IMR-90 (cell line): ENCODE measurements around the gene UNC13A. TPM values are rescaled to one million over a fixed set of nuclear protein-coding genes. Genes with fewer than 3 reads are reported as not detected.
A peak's percentile ranks its signal among the peaks of the same experiment; 100 is the strongest.

Experiments used
- ATAC-seq: fragments of 200-7000 bp; cut with Tn5 transposase; 2 replicates; pipeline ENCODE4 v1.9.1; 2020; ENCODE audit warnings: low read depth, mild to moderate bottlenecking, moderate library complexity
- BruUV-seq: library from RNA; stranded (reverse); fragments of 400-500 nt; replicated peaks from 2 replicates; lab custom pipeline; 2021; lab: Mats Ljungman, UMichigan
- CTCF ChIA-PET: fragments of 300-600 bp; formaldehyde crosslinking; extraction: SDS; loops from one replicate; lab custom pipeline; 2021; ENCODE audit warnings: antibody characterized with exemption; lab: Yijun Ruan, JAX
- POLR2A ChIA-PET: fragments of 300-600 bp; sonication (Branson Sonifier 250); formaldehyde crosslinking; loops from one replicate; lab custom pipeline; 2022; ENCODE audit warnings: antibody characterized with exemption; ENCODE audit not compliant: unreplicated experiment; lab: Charles Lee
- DNase-seq: peaks from one replicate; pipeline ENCODE4 v3.0.0; 2013
- H2AFZ ChIP-seq: replicated peaks from 2 replicates; pipeline ENCODE3; 2013; ENCODE audit warnings: low read length, mild to moderate bottlenecking; ENCODE audit not compliant: poor library complexity
- H2AK5ac ChIP-seq: 2 replicates; pipeline ENCODE4 v1.6.1; 2013; ENCODE audit warnings: low read depth, low read length, inconsistent platforms
- H2AK9ac ChIP-seq: replicated peaks from 2 replicates; pipeline ENCODE3; 2013; ENCODE audit warnings: mild to moderate bottlenecking, low read depth, low read length, moderate library complexity; ENCODE audit not compliant: poor library complexity
- H2BK120ac ChIP-seq: 2 replicates; pipeline ENCODE4 v1.6.1; 2013; ENCODE audit warnings: low read depth, low read length, inconsistent platforms
- H2BK15ac ChIP-seq: 3 replicates; pipeline ENCODE4 v1.6.1; 2013; ENCODE audit warnings: low read depth, low read length, inconsistent platforms
- H2BK20ac ChIP-seq: 2 replicates; pipeline ENCODE4 v1.6.1; 2013; ENCODE audit warnings: low read depth, mild to moderate bottlenecking, inconsistent platforms, low read length, moderate library complexity
- H2BK5ac ChIP-seq: 2 replicates; pipeline ENCODE4 v1.6.1; 2013; ENCODE audit warnings: mild to moderate bottlenecking, low read depth, low read length, inconsistent platforms; ENCODE audit not compliant: poor library complexity, severe bottlenecking
- H3K14ac ChIP-seq: replicated peaks from 2 replicates; pipeline ENCODE4 v1.6.1; 2013; ENCODE audit warnings: low read depth, low read length, inconsistent platforms
- H3K18ac ChIP-seq: 2 replicates; pipeline ENCODE4 v1.6.1; 2013; ENCODE audit warnings: low read depth, low read length, control low read depth
- H3K23ac ChIP-seq: 2 replicates; pipeline ENCODE4 v1.6.1; 2013; ENCODE audit warnings: low read depth, low read length, inconsistent platforms
- H3K27ac ChIP-seq: 2 replicates; pipeline ENCODE4 v1.5.1; 2013; ENCODE audit warnings: mild to moderate bottlenecking, control low read depth, low read length; ENCODE audit not compliant: insufficient read depth
- H3K27me3 ChIP-seq: 2 replicates; pipeline ENCODE4 v1.6.1; 2013; ENCODE audit warnings: low read length; ENCODE audit not compliant: control insufficient read depth, insufficient read depth
- H3K36me3 ChIP-seq: 2 replicates; pipeline ENCODE4 v1.6.1; 2013; ENCODE audit warnings: low read length, mixed read lengths; ENCODE audit not compliant: control insufficient read depth, insufficient read depth
- H3K4ac ChIP-seq: 2 replicates; pipeline ENCODE4 v1.6.1; 2013; ENCODE audit warnings: low read depth, low read length, inconsistent platforms
- H3K4me1 ChIP-seq: 2 replicates; pipeline ENCODE4 v1.6.1; 2013; ENCODE audit warnings: low read length, mixed read lengths; ENCODE audit not compliant: control insufficient read depth, insufficient read depth
- H3K4me2 ChIP-seq: 2 replicates; pipeline ENCODE4 v1.6.1; 2013; ENCODE audit warnings: low read depth, mild to moderate bottlenecking, control low read depth, low read length, moderate library complexity
- H3K4me3 ChIP-seq: 2 replicates; pipeline ENCODE4 v1.5.1; 2013; ENCODE audit warnings: low read depth, mild to moderate bottlenecking, control low read depth, low read length, moderate library complexity; ENCODE audit not compliant: insufficient read depth
- H3K56ac ChIP-seq: 2 replicates; pipeline ENCODE4 v1.6.1; 2013; ENCODE audit warnings: low read length, inconsistent platforms; ENCODE audit not compliant: insufficient read depth; ENCODE audit errors: extremely low read depth
- H3K79me1 ChIP-seq, 2 experiments: 2 replicates each; pipeline ENCODE4 v1.6.1; 2013; ENCODE audit warnings: low read length in 2 of 2, inconsistent platforms in 1 of 2, low read depth in 1 of 2
- H3K9ac ChIP-seq: 2 replicates; pipeline ENCODE4 v1.6.1; 2013; ENCODE audit warnings: low read depth, low read length, control low read depth
- H3K9me1 ChIP-seq: 2 replicates; pipeline ENCODE4 v1.6.1; 2013; ENCODE audit warnings: low read length, inconsistent platforms; ENCODE audit not compliant: insufficient read depth
- H3K9me3 ChIP-seq: 2 replicates; pipeline ENCODE4 v1.6.1; 2013; ENCODE audit warnings: low read length; ENCODE audit not compliant: control insufficient read depth, insufficient read depth
- H4K20me1 ChIP-seq: 2 replicates; pipeline ENCODE4 v1.6.1; 2013; ENCODE audit warnings: low read length, inconsistent platforms; ENCODE audit not compliant: insufficient read depth
- H4K5ac ChIP-seq: 2 replicates; pipeline ENCODE4 v1.6.1; 2013; ENCODE audit warnings: mild to moderate bottlenecking, low read depth, low read length, control low read depth
- H4K8ac ChIP-seq, 2 experiments: 2 replicates each; pipeline ENCODE4 v1.6.1; 2013; ENCODE audit warnings: low read depth in 2 of 2, low read length in 2 of 2, control low read depth in 1 of 2, inconsistent platforms in 1 of 2
- H4K91ac ChIP-seq: 2 replicates; pipeline ENCODE4 v1.6.1; 2013; ENCODE audit warnings: low read depth, low read length, inconsistent platforms; ENCODE audit not compliant: insufficient read depth
- BHLHE40 ChIP-seq: fragments of 150-350 bp; IDR thresholded peaks from 2 replicates; pipeline ENCODE4 v1.6.1; 2016; ENCODE audit warnings: mild to moderate bottlenecking, low read depth, low read length
- CEBPB ChIP-seq: IDR thresholded peaks from 2 replicates; pipeline ENCODE4 v1.6.1; 2012; ENCODE audit warnings: low read depth, low read length, improper control_type of control experiment
- CHD1 ChIP-seq: IDR thresholded peaks from 2 replicates; pipeline ENCODE4 v1.6.1; 2012; ENCODE audit warnings: low read depth, low read length, improper control_type of control experiment
- CTCF ChIP-seq: conservative IDR thresholded peaks from 2 replicates; pipeline ENCODE4 v1.5.1; 2012; ENCODE audit warnings: mild to moderate bottlenecking, low read depth, low read length, improper control_type of control experiment
- FOS ChIP-seq: fragments of 150-350 bp; IDR thresholded peaks from 2 replicates; pipeline ENCODE4 v1.6.1; 2016; ENCODE audit warnings: low read depth, low read length
- MAFK ChIP-seq: IDR thresholded peaks from 2 replicates; pipeline ENCODE4 v1.6.1; 2012; ENCODE audit warnings: low read depth, low read length, improper control_type of control experiment
- MAZ ChIP-seq: IDR thresholded peaks from 2 replicates; pipeline ENCODE4 v1.6.1; 2012; ENCODE audit warnings: low read depth, mild to moderate bottlenecking, low read length, improper control_type of control experiment, moderate library complexity, borderline replicate concordance
- MXI1 ChIP-seq: IDR thresholded peaks from 2 replicates; pipeline ENCODE4 v1.6.1; 2012; ENCODE audit warnings: low read depth, mild to moderate bottlenecking, low read length, moderate library complexity, borderline replicate concordance
- NFE2L2 ChIP-seq: fragments of 150-350 bp; IDR thresholded peaks from 2 replicates; pipeline ENCODE4 v1.6.1; 2016; ENCODE audit warnings: low read depth, mild to moderate bottlenecking, low read length
- POLR2A ChIP-seq: IDR thresholded peaks from 2 replicates; pipeline ENCODE4 v1.6.1; 2012; ENCODE audit warnings: mild to moderate bottlenecking, low read depth, low read length
- RAD21 ChIP-seq: IDR thresholded peaks from 2 replicates; pipeline ENCODE4 v1.6.1; 2012; ENCODE audit warnings: low read length, improper control_type of control experiment
- RCOR1 ChIP-seq: IDR thresholded peaks from 2 replicates; pipeline ENCODE4 v1.6.1; 2012; ENCODE audit warnings: mild to moderate bottlenecking, low read length, improper control_type of control experiment; ENCODE audit not compliant: insufficient replicate concordance
- RFX5 ChIP-seq: IDR thresholded peaks from 2 replicates; pipeline ENCODE4 v1.8.0; 2012; ENCODE audit warnings: low read depth, mild to moderate bottlenecking, low read length, moderate library complexity
- SMC3 ChIP-seq: fragments of 150-350 bp; IDR thresholded peaks from 2 replicates; pipeline ENCODE4 v1.6.1; 2016; ENCODE audit warnings: low read depth, mild to moderate bottlenecking, antibody characterized with exemption, low read length, moderate library complexity
- USF2 ChIP-seq: fragments of 150-350 bp; IDR thresholded peaks from 2 replicates; pipeline ENCODE4 v1.6.1; 2017; ENCODE audit warnings: mild to moderate bottlenecking, antibody characterized with exemption, low read length, low read depth
- WGBS, 2 experiments: methylation state at CpG; one replicate each; pipeline versions ENCODE4 v1.1.5 to v1.1.7; 2013; ENCODE audit warnings: missing lambda C conversion rate in 2 of 2; ENCODE audit not compliant: insufficient read length in 1 of 2; ENCODE audit errors: extremely low coverage in 2 of 2; 5-methylcytosine and 5-hydroxymethylcytosine counted together
- dilution Hi-C: fragments of 300-500 bp; cut with HindIII; formaldehyde crosslinking; loops from one replicate; pipeline ENCODE4 v1.14.3; 2018; ENCODE audit warnings: low sequenced_read_pairs; ENCODE audit not compliant: unreplicated experiment
- in situ Hi-C: fragments of 300-500 bp; cut with MboI; formaldehyde crosslinking; loops from 3 replicates; pipeline ENCODE4 v1.14.3; 2019; ENCODE audit warnings: low sequenced_read_pairs, inconsistent platforms, mixed read lengths
- intact Hi-C: fragments of 100-400 bp; cut with micrococcal nuclease; formaldehyde crosslinking; loops from 2 replicates; pipeline ENCODE4 v1.10.0; 2022
- polyA plus RNA-seq, 3 experiments: library from polyadenylated mRNA; depleted of rRNA; stranded (reverse); fragments of >200 nt; gene quantifications; 2 replicates each; pipeline ENCODE4 v1.2.3, GENCODE V29; 2012; ENCODE audit warnings: low replicate concordance in 1 of 3
- total RNA-seq: library from RNA; depleted of rRNA; stranded (reverse); fragments of >200 nt; gene quantifications from 2 replicates; pipeline ENCODE4 v1.2.3, GENCODE V29; 2012

The UNC13A gene
- total and polyA plus RNA-seq, 2 of the 4 experiments (the other 2 are of a cell fraction): 0.18 to 0.22 TPM

GRCh38 chr19:17605761-17606589 is 82.2 kb downstream of the UNC13A start:
- peak overlapping the region; percentile 87 for H2AK9ac ChIP-seq
- H2AFZ ChIP-seq: peak overlapping the region; percentile 97
- no peak overlapping the region for H3K23ac ChIP-seq
- POLR2A ChIA-PET: interaction anchor here (0.5 kb wide), 1 partner anchor 22 kb away, joined by 4 read pairs; no protein-coding TSS in a partner anchor
- no peak overlapping the region for H3K27ac ChIP-seq
- H2BK15ac ChIP-seq: no peak overlapping the region
- 0 out of 2 replicates have a peak overlapping the region, but pooled peaks have one; percentile 40 for H3K4ac ChIP-seq
- ATAC-seq: peak; percentile 81
- peak overlapping the region in 1 of 2 experiments; percentile 56; a peak in 1 of 4 replicates for H4K8ac ChIP-seq
- CTCF ChIA-PET: interaction anchor here (0.7 kb wide), 1 partner anchor 32 kb away, joined by 5 read pairs; no protein-coding TSS in a partner anchor
- no peak overlapping the region for H2BK20ac ChIP-seq
- H3K56ac ChIP-seq: no peak overlapping the region
- no peak overlapping the region for H2BK120ac ChIP-seq
- H3K27me3 ChIP-seq: peaks cover 26% of the 10 kb centered on the region
- no peaks in the 10 kb centered on the region for H3K9me3 ChIP-seq
- H4K91ac ChIP-seq: no peak overlapping the region; the same call in 1 of the 2 replicates
- no peak overlapping the region for H2AK5ac ChIP-seq
- H2BK5ac ChIP-seq: no peak overlapping the region
- H3K9me1 ChIP-seq: no peaks in the 10 kb centered on the region; the same call in 1 of the 2 replicates
- DNase-seq: peak; percentile 56
- no peak overlapping the region for H3K9ac ChIP-seq
- in situ Hi-C loops (no loop called here), intact Hi-C loops (no loop called here), dilution Hi-C loops (no loop called here)
- H3K4me3 ChIP-seq: peak overlapping the region; percentile 37
- H3K14ac ChIP-seq: no peak overlapping the region
- 3% methylated on average over 29 of the region's 85 CpGs; no CpG with 5 or more reads in 1 of the 2 experiments for WGBS, 2 experiments
- BruUV-seq: no TSS peak
- peak overlapping the region; percentile 70 for H3K4me2 ChIP-seq
- no peaks in the 10 kb centered on the region for H3K36me3 ChIP-seq
- H4K5ac ChIP-seq: no peak overlapping the region
- H3K4me1 ChIP-seq: no peaks in the 10 kb centered on the region
- H3K18ac ChIP-seq: no peak overlapping the region
- H3K79me1 ChIP-seq: no peaks in the 10 kb centered on the region
- H4K20me1 ChIP-seq: no peaks in the 10 kb centered on the region
- TF ChIP-seq CEBPB: no peak
- no peak for TF ChIP-seq CHD1
- no peak for TF ChIP-seq POLR2A
- TF ChIP-seq SMC3: peak; percentile 32
- TF ChIP-seq CTCF: peak; percentile 55
- TF ChIP-seq RAD21: peak; percentile 53
- no peak for TF ChIP-seq NFE2L2
- no peak for TF ChIP-seq MAFK
- no peak for TF ChIP-seq RCOR1
- no peak for TF ChIP-seq MXI1
- TF ChIP-seq RFX5: no peak
- no peak for TF ChIP-seq USF2
- no peak for TF ChIP-seq FOS
- no peak for TF ChIP-seq BHLHE40
- TF ChIP-seq MAZ: 0 out of 2 replicates have a peak, but pooled peaks have one; percentile 12
